ENCODE results near the gene ADAM33. TPM values are rescaled to one million over a fixed set of nuclear protein-coding genes. Genes with fewer than 3 reads are reported as not detected.

The ADAM33 gene
- total and polyA plus RNA-seq, 8 donors, result 4.6 to 143 (median 28.3) TPM

- H3K4me3 ChIP-seq, result no peak overlapping the region
- 41 to 54% (median 52%) methylated on average over 41 to 90 of the region's 90 CpGs for WGBS, 5 donors
- peaks cover 0 to 70% (median 42%) of the 10 kb centered on the region in 3 donors for H3K27me3 ChIP-seq
- peaks cover 0 to 62% (median 24%) of the 10 kb centered on the region in 4 donors for H3K36me3 ChIP-seq
- TF ChIP-seq POLR2A (IDR thresholded peaks at IDR 0.05), result no peak
- no peak for TF ChIP-seq EP300 (IDR thresholded peaks at IDR 0.05)
- no peak for TF ChIP-seq CTCF (IDR thresholded peaks at IDR 0.05)
- no peak for TF ChIP-seq POLR2AphosphoS5 (IDR thresholded peaks at IDR 0.05)
- no peak for DNase-seq
- no peaks in the 10 kb centered on the region for H3K9me3 ChIP-seq
- H3K27ac ChIP-seq, result no peak overlapping the region
- peaks cover 18 to 34% (median 32%) of the 10 kb centered on the region in 4 donors for H3K4me1 ChIP-seq
- intact Hi-C loops (cut with DNase I; ENCODE audit: low total_unique reads), result loop anchor here (10.0 kb wide), 2 partner anchors 91 to 421 kb away; partner anchors contain the start of gene ADISSP
These were observed 8.4 kb downstream of the ADAM33 start for GRCh38 chr20:3673221-3674070.

- intact Hi-C loops (cut with DNase I; ENCODE audit: low total_unique reads), result loop anchor here (10.0 kb wide), 2 partner anchors 92 to 422 kb away; partner anchors contain the start of gene ADISSP
- H3K27ac ChIP-seq, result no peak overlapping the region
- peaks cover 0 to 70% (median 42%) of the 10 kb centered on the region in 3 donors for H3K27me3 ChIP-seq
- no peaks in the 10 kb centered on the region for H3K9me3 ChIP-seq
- DNase-seq, result peak in 1 of 2 donors; percentile 32
- H3K4me1 ChIP-seq, result peaks cover 10 to 27% (median 24%) of the 10 kb centered on the region in 4 donors
- H3K36me3 ChIP-seq, result peaks cover 0 to 62% (median 24%) of the 10 kb centered on the region in 4 donors
- TF ChIP-seq POLR2AphosphoS5 (IDR thresholded peaks at IDR 0.05) (no peak), CTCF (IDR thresholded peaks at IDR 0.05) (no peak), POLR2A (IDR thresholded peaks at IDR 0.05) (no peak), EP300 (IDR thresholded peaks at IDR 0.05) (no peak)
- WGBS, 5 donors, result 11 to 46% (median 21%) methylated on average over 36 to 58 of the region's 58 CpGs
- H3K4me3 ChIP-seq, result peak overlapping the region in 3 of 4 donors; percentile 5 to 26 (median 20)
These were observed 9.2 kb downstream of the ADAM33 start for GRCh38 chr20:3672547-3673171.

GRCh38 chr20:3671986-3672546 lies 9.7 kb downstream of the ADAM33 start:
- Histone ChIP-seq H3K27ac (no peak overlapping the region), H3K4me3 (peak overlapping the region in 1 of 4 donors; percentile 26), H3K36me3 (peaks cover 0 to 62% (median 24%) of the 10 kb centered on the region in 4 donors), H3K27me3 (peaks cover 0 to 70% (median 42%) of the 10 kb centered on the region in 3 donors), H3K4me1 (peaks cover 4 to 21% (median 19%) of the 10 kb centered on the region in 4 donors), H3K9me3 (no peaks in the 10 kb centered on the region)
- DNase-seq, result no peak
- no peak for TF ChIP-seq EP300 (IDR thresholded peaks at IDR 0.05)
- no peak for TF ChIP-seq POLR2AphosphoS5 (IDR thresholded peaks at IDR 0.05)
- no peak for TF ChIP-seq CTCF (IDR thresholded peaks at IDR 0.05)
- TF ChIP-seq POLR2A (IDR thresholded peaks at IDR 0.05), result no peak
- intact Hi-C loops (cut with DNase I; ENCODE audit: low total_unique reads), result loop anchor here (10.0 kb wide), 2 partner anchors 93 to 423 kb away; partner anchors contain the start of gene ADISSP
- WGBS, 5 donors, result 39 to 63% (median 43%) methylated on average over 17 to 23 of the region's 23 CpGs

GRCh38 chr20:3670945-3671344 lies 10.9 kb downstream of the ADAM33 start:
- H3K27me3 ChIP-seq, result peaks cover 0 to 65% (median 39%) of the 10 kb centered on the region in 3 donors
- TF ChIP-seq POLR2AphosphoS5 (IDR thresholded peaks at IDR 0.05) (no peak), CTCF (IDR thresholded peaks at IDR 0.05) (no peak), POLR2A (IDR thresholded peaks at IDR 0.05) (no peak), EP300 (IDR thresholded peaks at IDR 0.05) (no peak)
- 83 to 93% (median 84%) methylated on average over 8 to 10 of the region's 10 CpGs for WGBS, 5 donors
- H3K36me3 ChIP-seq, result peaks cover 0 to 60% (median 24%) of the 10 kb centered on the region in 4 donors
- peaks cover 0 to 21% (median 13%) of the 10 kb centered on the region in 4 donors for H3K4me1 ChIP-seq
- no peak for DNase-seq
- intact Hi-C loops (cut with DNase I; ENCODE audit: low total_unique reads), result loop anchor here (10.0 kb wide), 2 partner anchors 94 to 424 kb away; partner anchors contain the start of gene ADISSP
- no peak overlapping the region for H3K27ac ChIP-seq
- H3K9me3 ChIP-seq, result no peaks in the 10 kb centered on the region
- no peak overlapping the region for H3K4me3 ChIP-seq
